ENCODE results near the gene FBXL16.
A peak's percentile ranks its signal among the peaks of the same experiment; 100 is the strongest.

Gene FBXL16

DNA sequence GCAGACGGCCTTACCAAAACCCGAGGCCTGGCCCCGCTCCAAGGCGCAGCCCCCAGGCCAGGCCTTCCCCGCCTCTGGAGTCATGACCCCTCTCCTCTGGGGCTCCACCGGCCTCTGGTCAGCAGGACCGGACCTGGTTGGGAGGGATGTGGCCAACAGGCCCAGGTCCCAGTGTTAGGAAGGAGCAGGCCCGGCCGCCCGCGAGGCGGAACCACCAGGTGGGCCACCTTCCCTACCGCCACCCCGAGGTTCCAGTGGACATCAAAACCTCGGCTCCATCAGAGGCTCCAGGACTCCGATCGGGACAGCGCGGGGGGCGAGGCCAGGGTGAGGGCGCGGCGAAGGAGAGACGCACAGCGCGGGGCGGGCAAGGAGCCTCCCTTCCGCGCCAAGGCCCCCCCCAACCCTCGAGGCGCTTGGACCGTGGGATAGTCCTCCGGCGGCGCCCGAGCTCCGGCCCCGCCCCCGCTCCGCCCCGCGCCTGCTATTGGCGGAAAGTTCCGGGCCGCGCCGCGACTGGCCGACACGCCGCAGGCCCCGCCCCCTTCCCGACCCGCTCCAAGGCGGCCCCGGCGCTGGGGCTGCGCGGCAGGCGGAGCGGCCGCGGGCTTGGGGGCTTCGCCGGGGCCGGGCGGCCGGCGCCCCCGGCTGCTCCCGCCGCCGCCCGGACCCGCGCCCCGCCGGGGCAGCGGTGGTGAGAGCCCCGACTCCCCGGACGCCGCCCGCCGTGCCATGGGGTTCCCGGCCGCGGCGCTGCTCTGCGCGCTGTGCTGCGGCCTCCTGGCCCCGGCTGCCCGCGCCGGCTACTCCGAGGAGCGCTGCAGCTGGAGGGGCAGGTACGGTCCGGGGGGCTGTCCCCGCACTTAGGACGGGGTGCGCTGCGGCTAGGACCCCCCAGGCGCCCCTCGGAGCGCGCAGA is 9.2 kb upstream of the FBXL16 start, which contains the start of gene METRN (continued):
- TF ChIP-seq, protein P1, sequence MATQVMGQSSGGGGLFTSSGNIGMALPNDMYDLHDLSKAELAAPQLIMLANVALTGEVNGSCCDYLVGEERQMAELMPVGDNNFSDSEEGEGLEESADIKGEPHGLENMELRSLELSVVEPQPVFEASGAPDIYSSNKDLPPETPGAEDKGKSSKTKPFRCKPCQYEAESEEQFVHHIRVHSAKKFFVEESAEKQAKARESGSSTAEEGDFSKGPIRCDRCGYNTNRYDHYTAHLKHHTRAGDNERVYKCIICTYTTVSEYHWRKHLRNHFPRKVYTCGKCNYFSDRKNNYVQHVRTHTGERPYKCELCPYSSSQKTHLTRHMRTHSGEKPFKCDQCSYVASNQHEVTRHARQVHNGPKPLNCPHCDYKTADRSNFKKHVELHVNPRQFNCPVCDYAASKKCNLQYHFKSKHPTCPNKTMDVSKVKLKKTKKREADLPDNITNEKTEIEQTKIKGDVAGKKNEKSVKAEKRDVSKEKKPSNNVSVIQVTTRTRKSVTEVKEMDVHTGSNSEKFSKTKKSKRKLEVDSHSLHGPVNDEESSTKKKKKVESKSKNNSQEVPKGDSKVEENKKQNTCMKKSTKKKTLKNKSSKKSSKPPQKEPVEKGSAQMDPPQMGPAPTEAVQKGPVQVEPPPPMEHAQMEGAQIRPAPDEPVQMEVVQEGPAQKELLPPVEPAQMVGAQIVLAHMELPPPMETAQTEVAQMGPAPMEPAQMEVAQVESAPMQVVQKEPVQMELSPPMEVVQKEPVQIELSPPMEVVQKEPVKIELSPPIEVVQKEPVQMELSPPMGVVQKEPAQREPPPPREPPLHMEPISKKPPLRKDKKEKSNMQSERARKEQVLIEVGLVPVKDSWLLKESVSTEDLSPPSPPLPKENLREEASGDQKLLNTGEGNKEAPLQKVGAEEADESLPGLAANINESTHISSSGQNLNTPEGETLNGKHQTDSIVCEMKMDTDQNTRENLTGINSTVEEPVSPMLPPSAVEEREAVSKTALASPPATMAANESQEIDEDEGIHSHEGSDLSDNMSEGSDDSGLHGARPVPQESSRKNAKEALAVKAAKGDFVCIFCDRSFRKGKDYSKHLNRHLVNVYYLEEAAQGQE (tag by site-specific recombination; IDR thresholded peaks at IDR 0.05) = no peak
- TF ChIP-seq ZNF670 (tag by site-specific recombination; IDR thresholded peaks at IDR 0.05; ENCODE audit: low read depth) (no peak), ZFP3 (tag by site-specific recombination; IDR thresholded peaks at IDR 0.05; ENCODE audit: low read depth) (no peak), ZNF138 (tag by site-specific recombination; IDR thresholded peaks at IDR 0.05; ENCODE audit: borderline replicate concordance) (no peak), ZNF121 (tag by site-specific recombination; IDR thresholded peaks at IDR 0.05) (no peak), HOXD13 (CRISPR knock-in tag; IDR thresholded peaks at IDR 0.05; ENCODE audit: borderline replicate concordance) (no peak), ZSCAN23 (tag by site-specific recombination; IDR thresholded peaks at IDR 0.05) (no peak), ZNF596 (tag by site-specific recombination; IDR thresholded peaks at IDR 0.05) (no peak), ZNF521 (tag by site-specific recombination; IDR thresholded peaks at IDR 0.05) (no peak), ZNF132 (tag by site-specific recombination; IDR thresholded peaks at IDR 0.05; ENCODE audit: borderline replicate concordance) (no peak), KLF10 (tag by site-specific recombination; IDR thresholded peaks at IDR 0.05) (no peak; the same call in 1 of the 2 replicates), ZNF600 (tag by site-specific recombination; IDR thresholded peaks at IDR 0.05) (peak; percentile 33; the same call in 1 of the 2 replicates), ZNF514 (tag by site-specific recombination; IDR thresholded peaks at IDR 0.05) (no peak), ZNF830 (tag by site-specific recombination; IDR thresholded peaks at IDR 0.05; ENCODE audit: low read depth) (no peak), ZNF660 (tag by site-specific recombination; IDR thresholded peaks at IDR 0.05) (no peak), ZNF561 (tag by site-specific recombination; IDR thresholded peaks at IDR 0.05; ENCODE audit: borderline replicate concordance) (peak; percentile 32; the same call in 1 of the 2 replicates), ZNF626 (tag by site-specific recombination; IDR thresholded peaks at IDR 0.05) (no peak), ZIC2 (tag by site-specific recombination; IDR thresholded peaks at IDR 0.05) (peak; percentile 41; the same call in 1 of the 2 replicates), REPIN1 (tag by site-specific recombination; IDR thresholded peaks at IDR 0.05; ENCODE audit: low read depth) (no peak), YY2 (tag by site-specific recombination; IDR thresholded peaks at IDR 0.05) (no peak), ZNF16 (tag by site-specific recombination; IDR thresholded peaks at IDR 0.05; ENCODE audit: low read depth) (no peak), BCL11B (tag by site-specific recombination; IDR thresholded peaks at IDR 0.05; ENCODE audit: low read depth) (no peak), ZNF624 (tag by site-specific recombination; IDR thresholded peaks at IDR 0.05) (no peak), ZXDB (tag by site-specific recombination; IDR thresholded peaks at IDR 0.05) (no peak), MZF1 (tag by site-specific recombination; IDR thresholded peaks at IDR 0.05; ENCODE audit: borderline replicate concordance) (no peak)
- TF ChIP-seq, protein P2, sequence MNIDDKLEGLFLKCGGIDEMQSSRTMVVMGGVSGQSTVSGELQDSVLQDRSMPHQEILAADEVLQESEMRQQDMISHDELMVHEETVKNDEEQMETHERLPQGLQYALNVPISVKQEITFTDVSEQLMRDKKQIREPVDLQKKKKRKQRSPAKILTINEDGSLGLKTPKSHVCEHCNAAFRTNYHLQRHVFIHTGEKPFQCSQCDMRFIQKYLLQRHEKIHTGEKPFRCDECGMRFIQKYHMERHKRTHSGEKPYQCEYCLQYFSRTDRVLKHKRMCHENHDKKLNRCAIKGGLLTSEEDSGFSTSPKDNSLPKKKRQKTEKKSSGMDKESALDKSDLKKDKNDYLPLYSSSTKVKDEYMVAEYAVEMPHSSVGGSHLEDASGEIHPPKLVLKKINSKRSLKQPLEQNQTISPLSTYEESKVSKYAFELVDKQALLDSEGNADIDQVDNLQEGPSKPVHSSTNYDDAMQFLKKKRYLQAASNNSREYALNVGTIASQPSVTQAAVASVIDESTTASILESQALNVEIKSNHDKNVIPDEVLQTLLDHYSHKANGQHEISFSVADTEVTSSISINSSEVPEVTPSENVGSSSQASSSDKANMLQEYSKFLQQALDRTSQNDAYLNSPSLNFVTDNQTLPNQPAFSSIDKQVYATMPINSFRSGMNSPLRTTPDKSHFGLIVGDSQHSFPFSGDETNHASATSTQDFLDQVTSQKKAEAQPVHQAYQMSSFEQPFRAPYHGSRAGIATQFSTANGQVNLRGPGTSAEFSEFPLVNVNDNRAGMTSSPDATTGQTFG (tag by site-specific recombination; IDR thresholded peaks at IDR 0.05; ENCODE audit: borderline replicate concordance) = no peak
- TF ChIP-seq, protein P3, sequence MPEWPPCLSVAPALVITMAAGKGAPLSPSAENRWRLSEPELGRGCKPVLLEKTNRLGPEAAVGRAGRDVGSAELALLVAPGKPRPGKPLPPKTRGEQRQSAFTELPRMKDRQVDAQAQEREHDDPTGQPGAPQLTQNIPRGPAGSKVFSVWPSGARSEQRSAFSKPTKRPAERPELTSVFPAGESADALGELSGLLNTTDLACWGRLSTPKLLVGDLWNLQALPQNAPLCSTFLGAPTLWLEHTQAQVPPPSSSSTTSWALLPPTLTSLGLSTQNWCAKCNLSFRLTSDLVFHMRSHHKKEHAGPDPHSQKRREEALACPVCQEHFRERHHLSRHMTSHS (tag by site-specific recombination; IDR thresholded peaks at IDR 0.05) = no peak
- TF ChIP-seq, protein P4, sequence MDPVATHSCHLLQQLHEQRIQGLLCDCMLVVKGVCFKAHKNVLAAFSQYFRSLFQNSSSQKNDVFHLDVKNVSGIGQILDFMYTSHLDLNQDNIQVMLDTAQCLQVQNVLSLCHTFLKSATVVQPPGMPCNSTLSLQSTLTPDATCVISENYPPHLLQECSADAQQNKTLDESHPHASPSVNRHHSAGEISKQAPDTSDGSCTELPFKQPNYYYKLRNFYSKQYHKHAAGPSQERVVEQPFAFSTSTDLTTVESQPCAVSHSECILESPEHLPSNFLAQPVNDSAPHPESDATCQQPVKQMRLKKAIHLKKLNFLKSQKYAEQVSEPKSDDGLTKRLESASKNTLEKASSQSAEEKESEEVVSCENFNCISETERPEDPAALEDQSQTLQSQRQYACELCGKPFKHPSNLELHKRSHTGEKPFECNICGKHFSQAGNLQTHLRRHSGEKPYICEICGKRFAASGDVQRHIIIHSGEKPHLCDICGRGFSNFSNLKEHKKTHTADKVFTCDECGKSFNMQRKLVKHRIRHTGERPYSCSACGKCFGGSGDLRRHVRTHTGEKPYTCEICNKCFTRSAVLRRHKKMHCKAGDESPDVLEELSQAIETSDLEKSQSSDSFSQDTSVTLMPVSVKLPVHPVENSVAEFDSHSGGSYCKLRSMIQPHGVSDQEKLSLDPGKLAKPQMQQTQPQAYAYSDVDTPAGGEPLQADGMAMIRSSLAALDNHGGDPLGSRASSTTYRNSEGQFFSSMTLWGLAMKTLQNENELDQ (tag by site-specific recombination; IDR thresholded peaks at IDR 0.05; ENCODE audit: low read depth) = no peak
- TF ChIP-seq, protein P5, sequence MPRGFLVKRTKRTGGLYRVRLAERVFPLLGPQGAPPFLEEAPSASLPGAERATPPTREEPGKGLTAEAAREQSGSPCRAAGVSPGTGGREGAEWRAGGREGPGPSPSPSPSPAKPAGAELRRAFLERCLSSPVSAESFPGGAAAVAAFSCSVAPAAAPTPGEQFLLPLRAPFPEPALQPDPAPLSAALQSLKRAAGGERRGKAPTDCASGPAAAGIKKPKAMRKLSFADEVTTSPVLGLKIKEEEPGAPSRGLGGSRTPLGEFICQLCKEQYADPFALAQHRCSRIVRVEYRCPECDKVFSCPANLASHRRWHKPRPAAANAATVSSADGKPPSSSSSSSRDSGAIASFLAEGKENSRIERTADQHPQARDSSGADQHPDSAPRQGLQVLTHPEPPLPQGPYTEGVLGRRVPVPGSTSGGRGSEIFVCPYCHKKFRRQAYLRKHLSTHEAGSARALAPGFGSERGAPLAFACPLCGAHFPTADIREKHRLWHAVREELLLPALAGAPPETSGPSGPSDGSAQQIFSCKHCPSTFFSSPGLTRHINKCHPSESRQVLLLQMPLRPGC (tag by site-specific recombination; IDR thresholded peaks at IDR 0.05) = no peak

Data from HEK293 (cell line).